Keratinocyte (primary cell): ENCODE measurements around the gene CREB5. TPM values are rescaled to one million over a fixed set of nuclear protein-coding genes. Genes with fewer than 3 reads are reported as not detected.

Source experiments
- DNase-seq: peaks from one replicate; pipeline ENCODE4 v3.0.0-alpha.2; 2011; ENCODE audit warnings: low read depth, missing footprints, low spot score
- FAIRE-seq: peaks from 2 replicates; lab custom pipeline; 2011; peaks lifted over from hg19 to GRCh38; lab: Jason Lieb, UNC
- H2AFZ ChIP-seq: 2 replicates; pipeline ENCODE4 v1.6.0; 2012; ENCODE audit warnings: low read length, control low read depth, inconsistent platforms; ENCODE audit not compliant: control insufficient read depth
- H3K27ac ChIP-seq: 2 replicates; pipeline ENCODE4 v1.5.1; 2011; ENCODE audit warnings: low read length; ENCODE audit not compliant: control insufficient read depth, insufficient read depth
- H3K27me3 ChIP-seq: 3 replicates; pipeline ENCODE4 v1.6.0; 2011; ENCODE audit warnings: low read length; ENCODE audit not compliant: control insufficient read depth, insufficient read depth; ENCODE audit errors: extremely low read depth
- H3K36me3 ChIP-seq, 2 experiments: 2 replicates in 1 of 2; 3 replicates in 1 of 2; pipeline ENCODE4 v1.5.1; 2011; ENCODE audit warnings: low read length in 2 of 2, mild to moderate bottlenecking in 1 of 2; ENCODE audit not compliant: control insufficient read depth in 2 of 2, insufficient read depth in 2 of 2; ENCODE audit errors: extremely low read depth in 1 of 2
- H3K4me1 ChIP-seq: 3 replicates; pipeline ENCODE4 v1.5.1; 2011; ENCODE audit warnings: low read length; ENCODE audit not compliant: control insufficient read depth, insufficient read depth; ENCODE audit errors: extremely low read depth
- H3K4me2 ChIP-seq: 3 replicates; pipeline ENCODE4 v1.6.0; 2011; ENCODE audit warnings: low read depth, low read length; ENCODE audit not compliant: control insufficient read depth, insufficient read depth; ENCODE audit errors: extremely low read depth
- H3K4me3 ChIP-seq, 3 experiments: fragments of 200-600 bp in 1 of 3; sonication (generic) in 1 of 3; 2 replicates in 2 of 3; 3 replicates in 1 of 3; pipeline ENCODE4 v1.5.1; 2011 to 2016; ENCODE audit warnings: low read length in 3 of 3, mild to moderate bottlenecking in 3 of 3, control low read depth in 2 of 3, inconsistent platforms in 1 of 3, low read depth in 1 of 3, mixed read lengths in 1 of 3, mixed run types in 1 of 3, moderate library complexity in 1 of 3; ENCODE audit not compliant: control insufficient read depth in 2 of 3, insufficient read depth in 2 of 3; ENCODE audit errors: extremely low read depth in 1 of 3
- H3K79me2 ChIP-seq: 2 replicates; pipeline ENCODE4 v1.6.0; 2012; ENCODE audit warnings: low read length; ENCODE audit not compliant: control insufficient read depth, insufficient read depth
- H3K9ac ChIP-seq: 3 replicates; pipeline ENCODE4 v1.6.0; 2011; ENCODE audit warnings: low read length; ENCODE audit not compliant: control insufficient read depth, insufficient read depth; ENCODE audit errors: extremely low read depth
- H3K9me1 ChIP-seq: 3 replicates; pipeline ENCODE4 v1.6.0; 2011; ENCODE audit warnings: low read length; ENCODE audit not compliant: control insufficient read depth, insufficient read depth; ENCODE audit errors: extremely low read depth
- H3K9me3 ChIP-seq: 2 replicates; pipeline ENCODE4 v1.5.1; 2012; ENCODE audit warnings: low read depth, low read length; ENCODE audit not compliant: control insufficient read depth
- H4K20me1 ChIP-seq: 3 replicates; pipeline ENCODE4 v1.6.0; 2011; ENCODE audit warnings: low read length; ENCODE audit not compliant: control insufficient read depth, insufficient read depth; ENCODE audit errors: extremely low read depth
- CTCF ChIP-seq, 3 experiments: IDR thresholded peaks in 1 of 3; conservative IDR thresholded peaks in 1 of 3; optimal IDR thresholded peaks in 1 of 3; 2 replicates in 2 of 3; 3 replicates in 1 of 3; pipeline versions ENCODE3 to v1.5.1; 2011; ENCODE audit warnings: low read length in 3 of 3, mild to moderate bottlenecking in 3 of 3, moderate library complexity in 2 of 3, control low read depth in 1 of 3, inconsistent platforms in 1 of 3; ENCODE audit not compliant: insufficient read depth in 2 of 3; ENCODE audit errors: extremely low read depth in 1 of 3
- EZH2 ChIP-seq: IDR thresholded peaks from one replicate; pipeline ENCODE4 v1.6.1; 2012; ENCODE audit warnings: inconsistent platforms, mild to moderate bottlenecking, low read length, moderate library complexity
- dilution Hi-C: fragments of 300-500 bp; cut with MboI; formaldehyde crosslinking; loops from one replicate; pipeline ENCODE4 v1.7.0; 2020; ENCODE audit warnings: low sequenced_read_pairs; ENCODE audit not compliant: extremely low pct_ligation_motif_present
- polyA plus RNA-seq, 5 experiments: library from polyadenylated mRNA; depleted of rRNA in 3 of 5; stranded (reverse) in 3 of 5; stranded (forward) in 1 of 5; unstranded in 1 of 5; fragments of >200 nt; gene quantifications; 1 replicate in 1 of 5; 2 replicates in 3 of 5; 3 replicates in 1 of 5; pipeline versions ENCODE4 v1.2.1 to v1.2.3, GENCODE V29; 2011 to 2012; ENCODE audit warnings: missing spikeins in 2 of 5, low read depth in 1 of 5, low replicate concordance in 1 of 5

CREB5 gene
- polyA plus RNA-seq, 1 donor (not counting 4 experiments of a cell fraction or from before 2014, with no cell fraction given), result 7.9 TPM

DNA sequence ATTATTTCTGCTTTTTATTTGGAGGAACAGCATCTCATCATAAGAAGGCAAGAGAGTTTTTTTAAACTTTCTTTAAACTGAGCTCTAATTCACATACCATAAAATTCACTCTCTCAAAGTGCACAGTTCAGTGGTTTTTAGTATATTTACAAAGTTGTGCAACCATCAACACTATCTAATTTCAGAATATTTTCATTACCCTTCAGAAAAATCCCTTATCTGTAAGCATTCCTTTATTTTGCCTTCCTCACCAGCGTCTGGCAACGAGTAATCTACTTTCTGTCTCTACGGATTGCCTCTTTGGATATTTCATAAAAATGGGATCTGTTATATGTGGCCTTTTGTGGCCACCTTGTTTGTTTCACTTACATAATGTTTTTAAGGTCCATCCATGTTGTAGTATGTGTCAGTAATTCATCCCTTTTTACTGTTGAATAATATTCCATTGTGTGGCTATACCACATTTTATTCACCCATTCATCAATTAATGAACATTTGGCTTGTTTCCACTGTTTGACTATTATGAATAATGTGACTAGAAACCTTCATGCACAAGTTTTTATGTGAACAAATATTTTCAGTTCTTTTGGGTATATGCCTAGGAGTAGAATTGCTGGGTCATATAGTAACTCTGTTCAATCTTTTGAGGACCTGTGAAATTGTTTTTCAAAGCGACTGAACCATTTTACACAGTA, 364.3 kb downstream of the CREB5 start:
- dilution Hi-C loops, result no loop called here
- no peaks in the 10 kb centered on the region for H3K4me1 ChIP-seq
- no peaks in the 10 kb centered on the region for H4K20me1 ChIP-seq
- H3K4me2 ChIP-seq, result no peak overlapping the region
- no peaks in the 10 kb centered on the region for H3K79me2 ChIP-seq
- H3K9ac ChIP-seq, result no peak overlapping the region
- H3K4me3 ChIP-seq, result no peak overlapping the region
- no peak for DNase-seq
- no peaks in the 10 kb centered on the region for H3K27me3 ChIP-seq
- no peak overlapping the region for H2AFZ ChIP-seq
- no peak overlapping the region for H3K27ac ChIP-seq
- H3K9me1 ChIP-seq, result no peaks in the 10 kb centered on the region
- no peak for TF ChIP-seq EZH2
- no peak for TF ChIP-seq CTCF (optimal IDR thresholded peaks at IDR 0.05 in 1 of 3, IDR thresholded peaks at IDR 0.05 in 1 of 3, conservative IDR thresholded peaks at IDR 0.05 in 1 of 3; ENCODE audit: extremely low read depth in 1 of 3, insufficient read depth in 2 of 3, low read length in 3 of 3)
- no peaks in the 10 kb centered on the region for H3K36me3 ChIP-seq
- FAIRE-seq, result no peak
- H3K9me3 ChIP-seq, result no peaks in the 10 kb centered on the region

DNA sequence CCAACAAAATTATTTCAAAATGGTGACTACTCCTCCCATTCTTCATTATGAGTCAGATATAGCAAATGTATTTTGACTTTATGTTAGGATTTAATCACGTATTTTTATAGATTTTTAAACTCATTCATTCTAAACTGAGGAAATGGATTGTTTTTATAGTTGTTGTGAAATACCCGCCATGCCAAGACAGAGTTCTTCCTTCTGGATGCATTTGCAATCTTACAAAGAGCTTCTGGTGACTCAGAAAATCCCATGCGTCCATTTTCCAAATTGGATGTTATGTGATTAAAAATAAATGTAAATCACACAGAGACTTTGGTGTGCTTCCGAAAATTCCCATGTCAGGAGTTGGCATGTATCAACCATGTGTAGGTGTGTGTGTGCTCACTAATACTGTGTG, 366.5 kb downstream of the CREB5 start:
- no peaks in the 10 kb centered on the region for H3K36me3 ChIP-seq
- DNase-seq (no peak), FAIRE-seq (no peak)
- H3K79me2 ChIP-seq, result no peaks in the 10 kb centered on the region
- H3K9me1 ChIP-seq, result no peaks in the 10 kb centered on the region
- no peak overlapping the region for H3K4me3 ChIP-seq
- no peaks in the 10 kb centered on the region for H3K9me3 ChIP-seq
- H3K4me2 ChIP-seq, result no peak overlapping the region
- H3K4me1 ChIP-seq, result no peaks in the 10 kb centered on the region
- no peaks in the 10 kb centered on the region for H3K27me3 ChIP-seq
- no peak overlapping the region for H3K9ac ChIP-seq
- H3K27ac ChIP-seq, result no peak overlapping the region
- H2AFZ ChIP-seq, result no peak overlapping the region
- H4K20me1 ChIP-seq, result no peaks in the 10 kb centered on the region
- TF ChIP-seq CTCF (optimal IDR thresholded peaks at IDR 0.05 in 1 of 3, IDR thresholded peaks at IDR 0.05 in 1 of 3, conservative IDR thresholded peaks at IDR 0.05 in 1 of 3; ENCODE audit: extremely low read depth in 1 of 3, insufficient read depth in 2 of 3, low read length in 3 of 3) (no peak), EZH2 (no peak)
- dilution Hi-C loops, result no loop called here
